ENCODE results near the gene ATP6V1F.
A peak's percentile ranks its signal among the peaks of the same experiment; 100 is the strongest.

The ATP6V1F gene

DNA sequence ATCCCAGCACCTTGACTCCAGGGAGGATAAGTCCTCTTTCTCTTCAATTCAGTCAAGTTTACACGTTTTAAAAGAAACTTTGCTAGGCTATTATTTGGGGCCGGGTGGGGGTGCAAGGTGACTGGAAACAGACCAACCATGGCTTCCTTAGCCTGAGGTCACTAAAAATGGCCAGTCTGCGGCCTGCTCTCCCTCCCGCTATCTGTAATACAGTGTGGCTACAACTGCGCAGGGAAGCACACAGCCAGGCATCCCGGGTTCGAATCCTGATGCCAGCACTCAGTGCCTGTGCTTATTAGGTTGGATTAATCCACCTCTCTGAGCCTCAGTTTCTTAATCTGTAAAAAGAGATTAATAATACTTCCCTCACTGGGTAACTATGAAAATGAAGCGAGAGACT, 19.5 kb downstream of the ATP6V1F start:
- no peak for DNase-seq (ENCODE audit: low read depth, low spot score)

DNA sequence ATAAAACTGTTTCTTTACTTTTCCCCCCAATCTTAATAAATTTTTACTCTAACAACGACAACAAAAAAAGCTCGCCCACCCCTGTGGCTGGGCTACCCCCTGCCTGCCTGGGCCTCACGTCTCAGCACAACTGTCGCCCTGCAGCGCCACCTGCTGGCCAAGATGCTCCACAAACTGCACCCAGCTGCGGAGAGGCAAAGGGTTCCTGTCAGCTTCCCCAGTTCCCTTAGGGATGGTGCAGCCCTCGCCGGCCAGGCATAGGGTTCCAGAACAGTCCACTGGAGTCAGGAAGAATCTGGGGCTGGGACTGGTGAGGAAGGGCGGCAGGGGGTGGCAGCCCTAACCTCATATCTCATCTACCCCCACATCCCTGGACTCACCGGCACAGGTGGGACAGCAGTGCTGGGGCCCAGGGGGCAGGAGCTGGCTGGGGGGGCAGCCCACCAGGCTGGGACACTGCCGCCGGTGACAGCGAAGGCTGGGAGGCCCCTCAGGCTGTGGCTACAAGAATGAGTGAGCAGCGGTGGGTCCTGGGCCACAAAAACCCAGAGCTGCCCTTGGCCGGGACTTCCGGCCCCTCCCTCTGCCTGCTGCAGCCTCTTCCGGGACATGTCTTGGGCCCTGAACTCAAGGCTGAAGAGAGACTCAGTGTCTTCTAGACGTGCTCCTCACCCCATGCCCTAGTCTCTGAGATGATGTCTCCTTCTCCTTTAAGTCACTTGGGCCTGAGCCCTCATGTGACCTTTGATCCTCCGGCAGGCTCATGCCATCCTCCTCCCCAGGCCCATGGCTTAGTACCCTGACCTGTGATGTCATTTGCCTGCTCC, 21.2 kb downstream of the ATP6V1F start:
- peak; percentile 74 for DNase-seq (ENCODE audit: low read depth, low spot score)

DNA sequence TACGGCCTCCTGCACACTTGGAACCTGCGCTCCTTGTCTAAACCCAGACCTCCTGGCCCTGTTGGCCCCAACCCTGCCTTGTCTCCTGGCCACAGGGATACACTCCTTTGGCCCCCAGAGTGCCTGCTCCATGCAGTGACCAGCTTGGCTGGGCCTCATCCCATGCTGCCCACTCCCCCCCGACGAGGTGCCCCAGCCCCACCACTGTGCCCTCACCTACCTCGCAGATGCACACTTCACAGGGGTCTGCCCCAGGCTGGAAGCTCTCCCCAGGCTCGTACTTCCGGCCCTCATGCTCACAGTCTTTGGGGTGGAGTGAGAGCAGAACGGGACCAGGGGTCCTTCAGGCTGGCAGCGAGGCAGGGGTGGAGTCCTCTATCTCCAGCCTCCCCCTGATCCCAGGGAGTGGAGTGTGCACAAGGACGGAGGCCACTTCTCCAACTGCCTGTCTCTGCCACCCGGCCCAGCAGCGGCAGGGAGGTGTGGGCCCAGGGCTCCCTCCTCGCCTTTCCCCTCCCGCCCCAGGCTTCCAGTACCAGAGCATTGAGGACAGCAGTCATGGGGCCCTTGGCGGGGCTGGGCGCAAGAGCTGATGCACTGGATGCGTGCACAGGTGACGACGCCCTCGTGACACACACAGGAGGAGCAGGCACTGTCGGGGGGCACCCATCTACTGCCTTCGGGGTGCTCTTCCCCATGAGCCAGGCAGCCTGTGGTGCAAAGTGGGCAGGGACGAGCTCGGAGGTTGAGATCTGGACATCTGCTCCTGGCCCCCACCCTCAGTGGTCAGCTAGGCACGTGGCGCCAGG, 22.1 kb downstream of the ATP6V1F start:
- no peak for DNase-seq (ENCODE audit: low read depth, low spot score)

DNA sequence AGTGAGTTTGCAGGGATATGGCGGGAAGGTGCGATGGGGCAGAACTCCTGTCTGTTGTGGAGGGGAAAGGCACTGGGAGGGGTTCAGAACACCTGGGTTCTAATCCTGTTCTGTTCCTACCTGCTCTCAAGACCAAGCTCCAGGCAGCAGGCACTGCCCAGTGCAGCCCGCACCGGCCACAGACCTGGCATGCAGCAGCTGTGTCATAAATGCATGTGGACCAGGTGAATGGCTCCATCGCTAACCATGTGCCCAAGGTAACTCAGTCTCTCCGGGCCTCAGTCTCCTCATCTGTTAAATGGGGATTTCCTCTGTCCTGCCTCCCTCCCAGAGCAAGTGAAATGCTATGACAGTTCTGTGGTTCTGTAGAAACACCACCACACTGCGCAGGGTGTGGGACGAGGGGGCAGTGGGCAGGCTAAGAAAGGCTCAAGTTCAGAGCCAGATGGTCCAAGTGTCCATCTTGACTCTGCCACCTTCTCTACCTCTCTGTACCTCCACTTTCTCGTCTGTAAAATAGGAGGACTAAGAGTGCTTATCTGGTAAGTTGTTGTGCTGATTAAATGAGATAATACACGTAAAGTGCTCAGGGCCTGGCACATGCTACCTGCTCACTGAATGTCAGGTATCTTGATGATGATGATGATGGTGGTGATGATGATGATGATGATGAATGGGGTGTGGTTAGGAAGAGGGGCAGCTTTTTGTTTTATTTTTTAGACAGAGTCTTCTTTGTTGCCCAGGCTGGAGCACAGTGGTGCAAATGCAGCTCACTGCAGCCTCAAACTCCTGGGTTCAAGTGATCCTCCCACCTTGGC, 22.9 kb downstream of the ATP6V1F start:
- DNase-seq (ENCODE audit: low read depth, low spot score), result no peak

DNA sequence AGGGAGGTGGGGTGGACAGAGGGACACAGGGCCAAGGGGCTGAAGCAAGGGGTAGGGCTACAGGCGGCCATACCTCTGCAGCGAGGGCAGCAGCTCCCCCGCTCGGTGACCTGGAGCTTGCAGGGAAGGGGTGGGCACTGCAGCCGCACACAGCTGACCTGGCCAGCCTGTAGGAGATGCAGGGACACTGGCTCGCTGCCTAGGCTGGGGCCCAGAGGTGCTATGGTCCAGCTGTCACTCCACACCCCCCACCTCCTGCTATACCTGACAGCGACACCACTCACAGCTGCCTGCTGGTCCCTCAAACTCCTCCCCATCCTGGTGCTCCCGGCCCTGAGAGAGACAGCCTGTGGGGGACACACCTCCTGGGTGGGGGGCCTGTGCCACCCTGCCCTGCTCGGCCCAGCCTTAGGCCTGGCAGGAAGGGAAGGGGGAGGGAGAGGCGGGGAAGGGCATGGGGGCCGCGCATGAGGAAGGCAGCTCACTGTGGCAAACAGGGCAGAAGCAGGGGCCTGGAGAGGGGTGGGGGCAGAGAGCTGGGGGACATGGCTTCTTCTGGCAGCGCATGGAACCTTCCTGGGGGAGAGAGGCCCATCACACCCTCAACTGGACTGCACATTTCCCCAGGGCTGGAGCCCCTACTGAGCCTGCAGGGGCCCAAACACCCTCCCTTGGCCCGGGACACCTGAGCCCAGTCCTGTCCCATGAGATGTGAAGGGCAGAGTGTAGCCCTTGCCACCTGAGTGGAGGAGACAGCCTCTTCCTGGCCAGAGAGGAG, 23.9 kb downstream of the ATP6V1F start:
- DNase-seq (ENCODE audit: low read depth, low spot score), result no peak

DNA sequence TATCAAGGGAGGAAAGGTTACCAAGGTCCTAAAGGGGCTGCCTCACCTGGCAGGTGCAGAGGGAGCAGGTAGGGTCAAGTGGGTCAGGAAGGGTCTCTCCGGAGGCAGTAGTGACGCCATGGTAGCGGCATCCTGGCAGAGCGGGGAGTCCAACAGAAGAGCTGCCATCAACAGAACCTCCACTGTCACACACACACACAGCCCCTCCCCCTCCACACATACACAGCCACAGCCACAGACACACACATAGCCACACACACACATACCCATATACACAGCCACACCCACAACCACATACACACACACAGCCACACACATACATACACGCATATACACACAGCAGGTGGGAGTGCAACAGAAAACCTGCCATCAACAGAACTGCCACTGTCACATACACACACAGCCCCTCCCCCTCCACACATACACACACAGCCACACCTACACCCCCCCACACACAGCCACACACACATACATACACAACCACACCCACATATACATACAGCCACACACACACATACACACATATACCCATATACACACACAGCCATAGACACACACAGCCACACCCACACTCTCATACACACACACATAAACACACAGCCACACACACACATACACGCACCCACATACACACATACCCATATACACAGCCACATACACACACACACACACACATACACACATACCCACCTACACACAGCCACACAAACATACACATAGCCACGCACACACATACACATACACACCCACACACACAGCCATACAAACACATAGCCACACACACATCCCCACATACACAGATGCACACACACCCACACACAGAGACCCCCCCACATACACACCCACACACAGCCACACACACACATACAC, 24.7 kb downstream of the ATP6V1F start:
- no peak for DNase-seq (ENCODE audit: low read depth, low spot score)

DNA sequence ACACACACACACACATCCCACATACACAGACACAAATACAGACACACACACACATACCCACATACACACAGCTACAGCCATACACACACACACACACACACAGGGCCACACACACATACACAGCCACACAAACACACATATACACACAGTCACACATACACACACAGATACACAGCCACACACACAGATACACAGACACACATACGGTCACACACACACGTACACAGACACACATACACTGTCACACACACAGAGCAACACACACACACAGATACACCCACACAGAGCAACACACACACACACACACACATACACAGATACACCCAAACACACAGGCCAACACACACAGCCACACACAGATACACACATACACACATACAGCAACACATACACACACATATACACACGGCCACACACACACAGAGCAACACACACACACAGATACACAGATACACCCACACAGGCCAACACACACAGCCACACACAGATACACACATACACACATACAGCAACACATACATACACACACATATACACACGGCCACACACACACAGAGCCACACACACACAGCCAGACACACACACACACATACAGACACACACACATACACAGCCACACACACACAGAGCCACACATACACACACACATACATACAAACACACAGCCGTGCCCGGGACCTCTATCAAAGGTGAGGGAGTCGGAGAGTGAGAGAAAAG, 25.5 kb downstream of the ATP6V1F start:
- DNase-seq (ENCODE audit: low read depth, low spot score), result no peak

DNA sequence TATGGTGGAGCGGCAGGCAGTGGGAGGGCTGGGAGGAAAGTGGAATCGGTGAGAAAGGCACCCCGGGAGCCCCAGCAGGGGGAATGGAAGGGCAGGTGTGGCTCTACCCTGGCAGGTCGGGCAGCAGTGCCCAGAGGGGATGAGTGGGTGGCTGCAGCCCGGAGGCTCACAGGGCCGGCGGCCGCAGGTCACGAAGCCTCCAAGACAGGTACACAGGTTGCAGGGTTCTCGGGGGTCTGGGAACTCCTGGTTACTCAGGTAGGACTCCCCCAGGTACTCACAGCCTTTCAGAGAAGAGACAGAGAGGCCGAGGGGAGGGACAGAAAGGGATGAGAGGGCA, 26.1 kb downstream of the ATP6V1F start:
- no peak for DNase-seq (ENCODE audit: low read depth, low spot score)

DNA sequence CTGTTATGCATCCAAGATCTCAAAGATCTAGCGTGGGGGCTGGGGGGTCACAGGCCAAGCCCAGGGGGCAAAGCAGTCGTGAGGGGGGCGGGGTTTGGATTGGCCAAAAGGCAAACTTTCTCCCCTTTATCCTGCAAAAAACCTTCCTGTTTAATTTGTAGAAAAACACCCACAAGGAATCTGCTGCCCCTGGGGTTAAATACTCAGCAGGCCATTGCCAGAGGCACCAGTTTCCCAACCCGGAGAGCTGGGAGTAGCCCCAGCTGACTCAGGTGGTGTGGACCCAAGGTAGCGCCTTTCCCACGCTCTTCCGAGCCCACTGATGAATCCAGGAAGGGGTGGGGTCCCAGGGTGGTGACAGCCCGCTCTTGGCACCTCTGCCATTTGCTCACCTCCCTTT, 26.5 kb downstream of the ATP6V1F start:
- no peak for DNase-seq (ENCODE audit: low read depth, low spot score)

DNA sequence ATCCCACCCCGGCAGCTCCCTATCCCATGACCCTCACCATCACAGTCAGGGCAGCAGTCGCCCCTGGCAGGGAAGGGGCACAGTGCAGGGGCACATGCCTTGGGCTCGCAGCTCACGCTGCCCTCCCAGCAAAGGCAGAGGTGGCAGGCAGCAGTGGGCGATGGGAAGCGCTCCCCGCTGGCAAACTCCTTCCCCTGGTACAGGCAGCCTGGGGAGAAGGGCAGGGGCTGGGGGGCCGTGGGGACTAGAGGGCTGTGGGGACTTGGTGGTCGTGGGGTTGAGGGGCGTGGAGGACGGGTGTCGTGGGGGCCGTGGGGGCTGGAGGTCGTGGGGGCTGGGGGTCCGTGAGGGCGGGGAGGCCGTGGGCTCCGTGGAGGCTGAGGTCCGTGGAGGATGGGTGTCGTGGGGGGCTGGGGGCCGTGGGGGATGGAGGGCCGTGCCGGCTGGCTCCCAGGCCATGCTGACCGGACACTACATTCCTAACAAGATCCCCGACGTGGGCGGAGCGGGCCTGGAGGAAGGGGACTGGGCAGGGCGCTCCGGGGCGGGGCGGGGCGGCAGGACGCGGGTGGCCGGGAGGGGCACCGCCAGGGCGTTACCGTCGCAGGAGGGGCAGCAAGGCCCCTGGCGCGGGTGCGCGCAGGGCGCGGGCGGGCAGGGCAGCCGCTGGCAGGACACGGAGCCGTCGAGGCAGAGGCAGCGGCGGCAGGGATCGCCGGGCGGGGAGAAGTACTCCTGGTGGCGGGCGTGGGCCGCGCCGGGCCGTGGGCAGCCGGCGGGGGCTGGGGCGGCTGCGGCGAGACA, 27.9 kb downstream of the ATP6V1F start:
- no peak for DNase-seq (ENCODE audit: low read depth, low spot score)

DNA sequence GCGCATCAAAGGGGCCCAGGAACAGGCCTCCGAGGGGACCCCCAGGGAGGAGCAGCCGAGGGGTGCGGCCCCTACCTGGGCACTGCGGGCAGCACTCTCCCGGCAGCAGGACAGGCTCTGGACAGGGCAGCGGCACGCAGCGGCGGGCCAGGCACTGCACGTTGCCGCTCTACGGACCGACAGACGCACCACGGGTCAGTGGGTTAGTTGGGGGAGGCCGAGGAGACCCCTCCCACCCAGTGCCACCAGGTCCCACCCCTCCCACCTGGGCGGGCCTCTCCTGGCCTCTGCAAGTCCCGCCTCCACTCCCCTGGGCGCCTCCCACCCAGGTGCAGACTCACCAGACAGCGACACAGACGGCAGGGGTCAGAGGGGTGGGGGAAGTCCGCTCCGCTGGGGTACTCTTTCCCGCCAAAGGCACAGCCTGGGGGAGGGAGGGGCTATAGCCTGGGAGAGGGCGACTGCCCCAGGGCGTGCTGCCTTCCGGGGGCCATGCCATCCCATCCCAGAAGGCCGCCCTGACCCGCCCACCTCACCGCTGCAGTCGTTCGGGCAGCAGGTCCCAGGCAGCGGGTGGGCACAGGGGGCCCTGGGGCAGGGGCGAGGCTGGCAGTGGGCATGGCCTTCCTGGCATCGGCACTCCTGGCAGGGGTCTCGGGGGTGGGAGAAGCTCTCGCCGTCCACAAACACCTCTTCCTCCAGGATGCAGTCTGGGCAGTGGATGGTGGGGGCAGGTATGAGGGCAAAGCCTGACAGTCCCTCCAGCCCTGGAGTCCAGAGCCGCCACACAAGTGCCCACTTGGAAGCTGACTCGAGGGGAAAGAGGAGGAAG, 28.7 kb downstream of the ATP6V1F start:
- DNase-seq (ENCODE audit: low read depth, low spot score), result no peak

DNA sequence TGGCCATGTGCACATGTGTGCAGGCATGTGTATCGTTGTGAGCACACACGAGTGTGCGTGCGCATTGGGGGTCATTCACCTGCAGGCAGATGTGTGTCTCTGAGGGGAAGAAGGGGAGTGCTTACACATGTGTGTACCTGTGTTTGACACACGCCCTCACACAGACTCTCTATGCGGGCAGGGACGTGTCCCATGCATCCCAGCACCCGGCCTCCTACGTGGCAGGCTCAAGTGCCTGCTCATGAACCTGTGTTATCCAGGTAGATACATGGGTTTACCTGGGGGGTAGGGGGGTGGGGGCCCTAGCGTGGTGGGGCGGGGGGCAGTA, 29.2 kb downstream of the ATP6V1F start:
- no peak for DNase-seq (ENCODE audit: low read depth, low spot score)

DNA sequence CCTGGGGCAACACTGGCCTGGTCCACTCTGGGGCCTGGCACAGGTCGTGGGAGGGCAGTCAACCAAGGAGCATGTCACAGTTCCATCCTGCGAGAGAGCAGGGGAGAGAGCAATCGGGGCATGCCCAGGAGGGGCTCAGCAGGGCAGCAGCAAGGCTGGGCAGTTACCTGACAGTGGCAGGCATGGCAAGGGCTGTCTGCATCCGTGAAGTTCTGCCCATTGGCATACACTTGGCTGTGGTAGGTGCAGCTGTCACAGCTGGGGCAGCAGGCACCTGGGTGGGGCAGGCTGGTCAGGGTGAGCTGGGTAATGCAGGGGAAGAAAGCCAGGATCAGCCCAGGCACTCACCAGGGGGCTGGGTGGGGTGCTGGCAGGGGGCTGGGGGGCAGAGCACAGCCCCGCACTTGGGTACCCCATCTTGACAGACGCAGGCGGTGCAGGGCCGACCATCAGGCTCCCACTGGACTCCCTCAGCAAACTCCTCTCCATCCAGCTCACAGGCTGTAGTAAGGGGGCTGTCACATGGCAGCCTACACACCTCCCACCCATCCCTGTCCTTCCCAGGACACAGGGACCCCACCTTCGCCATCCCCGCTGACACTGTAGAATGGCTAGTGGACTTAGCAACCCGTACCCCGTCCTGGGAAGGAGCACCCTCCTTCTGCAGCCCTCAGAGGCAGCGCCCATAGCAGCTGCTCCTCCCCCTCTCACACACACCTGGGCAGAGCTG, 30.0 kb downstream of the ATP6V1F start:
- DNase-seq (ENCODE audit: low read depth, low spot score), result no peak

DNA sequence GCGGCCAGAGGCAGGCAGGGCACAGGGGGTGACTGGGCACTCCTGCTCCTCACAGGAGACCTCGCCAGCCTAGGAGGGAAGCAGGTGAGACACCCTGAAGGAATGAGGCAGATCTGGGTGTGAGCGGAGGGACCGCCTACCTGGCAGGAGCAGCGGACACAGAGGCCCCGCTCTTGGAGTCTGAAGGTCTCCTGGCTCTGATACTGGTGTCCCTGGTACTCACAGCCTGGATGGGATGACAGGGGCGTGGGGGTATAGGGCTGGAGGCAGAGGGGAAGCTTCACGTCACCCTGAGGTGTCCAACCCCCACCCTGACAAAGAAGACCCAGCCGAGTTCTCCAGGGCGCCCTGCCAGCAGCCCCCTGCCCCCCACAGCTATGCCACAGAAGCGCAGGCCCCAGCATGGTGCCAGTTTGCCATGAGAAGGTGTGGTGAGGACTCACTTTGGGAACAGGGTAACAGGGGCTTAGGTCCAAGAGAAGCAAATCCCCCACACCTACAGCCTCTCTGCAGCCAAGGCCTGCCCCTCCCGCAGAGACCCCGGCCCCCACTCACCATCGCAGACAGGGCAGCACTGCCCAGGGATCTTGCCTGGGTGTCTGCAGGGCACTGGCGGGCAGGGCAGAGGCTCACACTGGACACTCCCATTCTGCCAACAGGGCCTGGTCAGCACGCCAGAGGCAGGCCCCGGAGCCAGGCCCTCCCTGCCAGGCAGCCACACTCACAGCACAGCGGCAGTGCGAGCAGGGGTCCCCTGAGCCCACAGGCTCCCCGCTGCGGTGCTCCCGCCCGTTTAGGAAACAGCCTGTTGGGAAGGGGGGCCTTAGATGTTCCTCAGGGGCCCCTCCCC, 30.8 kb downstream of the ATP6V1F start:
- DNase-seq (ENCODE audit: low read depth, low spot score), result no peak

DNA sequence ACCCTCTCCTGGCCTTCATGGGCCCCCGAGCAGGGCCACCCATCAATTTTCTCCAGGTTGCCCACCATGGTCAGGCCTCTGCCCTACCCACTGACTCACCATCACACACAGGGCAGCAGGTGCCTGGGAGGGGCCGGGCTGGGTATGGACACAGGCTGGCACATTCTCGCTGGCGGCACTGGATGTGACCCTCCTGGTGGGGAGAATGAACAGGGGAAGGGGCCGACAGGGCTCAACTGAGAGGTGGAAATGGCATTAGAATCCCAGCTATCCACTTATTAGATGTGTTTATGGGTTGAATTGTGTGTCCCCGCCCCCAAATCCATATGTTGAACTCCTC, 31.4 kb downstream of the ATP6V1F start:
- DNase-seq (ENCODE audit: low read depth, low spot score), result no peak

DNA sequence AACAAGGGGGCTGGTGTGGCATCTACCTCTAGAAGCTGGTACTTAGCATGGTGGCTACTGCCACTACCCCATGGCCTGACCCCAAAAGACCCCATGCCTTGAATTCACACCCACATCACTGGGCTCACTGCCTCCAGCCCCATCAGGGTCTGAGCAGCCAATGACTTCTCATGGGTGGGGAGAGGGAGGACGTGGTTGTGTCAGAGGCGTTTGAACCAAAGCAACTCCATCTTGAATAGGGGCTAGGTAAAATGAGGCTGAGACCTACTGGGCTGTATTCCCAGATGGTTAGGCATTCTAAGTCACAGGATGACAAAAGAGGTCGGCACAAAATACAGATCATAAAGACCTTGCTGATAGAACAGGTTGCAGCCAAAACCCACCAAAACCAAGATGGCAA, 32.7 kb downstream of the ATP6V1F start:
- no peak for DNase-seq (ENCODE audit: low read depth, low spot score)

DNA sequence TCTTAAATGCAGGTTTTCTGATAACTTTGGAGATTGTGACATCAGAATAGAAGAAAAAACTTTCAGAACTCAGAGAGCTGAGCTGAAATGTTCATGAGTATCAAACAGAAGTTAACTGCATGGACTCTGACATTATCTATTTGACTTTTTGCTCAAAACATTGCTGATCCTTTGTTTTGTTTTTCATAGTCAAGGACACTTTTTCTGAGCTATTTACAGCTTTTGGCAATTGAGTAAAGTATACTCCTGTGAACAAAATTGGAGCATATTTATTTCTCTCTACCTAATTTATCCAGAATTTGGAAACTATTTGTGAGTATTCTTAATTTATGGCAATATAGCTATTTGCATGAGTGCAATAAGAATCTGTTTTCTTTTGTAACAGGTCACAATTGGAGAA, 36.7 kb downstream of the ATP6V1F start:
- no peak for DNase-seq (ENCODE audit: low read depth, low spot score)
